Kidney epithelial cell (primary cell): ENCODE data around the gene SLC6A5. TPM values are rescaled to one million over a fixed set of nuclear protein-coding genes. Genes with fewer than 3 reads are reported as not detected.
"Not testable (repeated sequence)": the region's sequence is repeated elsewhere in the genome, so short reads cannot be mapped to it uniquely, and the experiment has no call there.

Experiments
- DNase-seq: peaks from one replicate; pipeline ENCODE4 v3.0.0-alpha.2; 2010; ENCODE audit warnings: low read depth
- H3K27me3 ChIP-seq: 2 replicates; pipeline ENCODE4 v1.6.0; 2011; ENCODE audit warnings: low read length; ENCODE audit not compliant: control insufficient read depth, insufficient read depth
- H3K36me3 ChIP-seq: 2 replicates; pipeline ENCODE4 v1.5.1; 2011; ENCODE audit warnings: low read length; ENCODE audit not compliant: control insufficient read depth, insufficient read depth
- H3K4me3 ChIP-seq: 2 replicates; pipeline ENCODE4 v1.5.1; 2011; ENCODE audit warnings: low read depth, mild to moderate bottlenecking, control low read depth, low read length
- CTCF ChIP-seq: IDR thresholded peaks from 2 replicates; pipeline ENCODE4 v1.5.1; 2011; ENCODE audit warnings: mild to moderate bottlenecking, moderate library complexity, low read length, control low read depth, inconsistent platforms; ENCODE audit not compliant: insufficient read depth, poor library complexity, severe bottlenecking
- total RNA-seq: library from RNA; depleted of rRNA; stranded (reverse); fragments of >200 nt; gene quantifications from 2 replicates; pipeline ENCODE4 v1.2.3, GENCODE V29; 2015

SLC6A5 gene
- total RNA-seq, 1 donor from 2014 or later = not detected

- no peak for DNase-seq
- no peaks in the 10 kb centered on the region for H3K36me3 ChIP-seq
- no peak overlapping the region for H3K4me3 ChIP-seq
- no peak for TF ChIP-seq CTCF
- H3K27me3 ChIP-seq = no peaks in the 10 kb centered on the region
These were observed 37.5 kb upstream of the SLC6A5 start for GRCh38 chr11:20561915-20562314.

- no peak for TF ChIP-seq CTCF
- Histone ChIP-seq H3K36me3 (no peaks in the 10 kb centered on the region), H3K27me3 (no peaks in the 10 kb centered on the region), H3K4me3 (no peak overlapping the region)
- DNase-seq = no peak
These were observed 35.5 kb upstream of the SLC6A5 start for GRCh38 chr11:20563866-20564265.

GRCh38 chr11:20564846-20565635 lies 34.4 kb upstream of the SLC6A5 start:
- no peak for DNase-seq
- Histone ChIP-seq H3K4me3 (no peak overlapping the region), H3K36me3 (no peaks in the 10 kb centered on the region), H3K27me3 (no peaks in the 10 kb centered on the region)
- no peak for TF ChIP-seq CTCF

GRCh38 chr11:20566115-20566514 lies 33.3 kb upstream of the SLC6A5 start:
- H3K27me3 ChIP-seq, DNase-seq, H3K36me3 ChIP-seq, H3K4me3 ChIP-seq: not testable (repeated sequence)

GRCh38 chr11:20566591-20567434 lies 32.6 kb upstream of the SLC6A5 start:
- no peak for DNase-seq
- Histone ChIP-seq H3K4me3 (no peak overlapping the region), H3K36me3 (no peaks in the 10 kb centered on the region), H3K27me3 (no peaks in the 10 kb centered on the region)
- TF ChIP-seq CTCF = no peak

- H3K27me3 ChIP-seq, DNase-seq, H3K36me3 ChIP-seq, H3K4me3 ChIP-seq: not testable (repeated sequence)
These were observed 19.7 kb upstream of the SLC6A5 start for GRCh38 chr11:20579725-20580124.
